ENCODE results near the gene SORCS3.

DNA sequence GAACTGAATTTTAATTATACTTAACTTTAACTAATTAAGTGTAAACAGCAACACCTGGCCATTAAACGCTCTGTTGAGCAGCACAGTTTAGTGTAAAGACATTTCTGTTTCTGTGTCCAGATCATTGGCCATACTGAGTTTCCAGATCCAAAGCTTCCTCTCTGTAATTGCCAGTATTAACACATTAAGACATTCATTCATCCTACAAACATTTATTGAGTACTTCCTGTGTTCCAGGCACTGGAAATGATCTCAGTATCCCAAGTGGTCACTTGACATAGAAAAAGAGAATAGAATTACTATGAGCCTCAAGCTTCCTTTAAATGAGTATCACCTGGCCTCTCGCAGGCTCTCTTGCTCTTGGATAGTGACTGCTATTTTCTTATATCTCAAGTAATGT is 618.1 kb downstream of the SORCS3 start:
- no peak for TF ChIP-seq CTCF (IDR thresholded peaks at IDR 0.05; ENCODE audit: insufficient read depth, low read length, poor library complexity, severe bottlenecking)
- no peak for TF ChIP-seq EZH2phosphoT487 (conservative IDR thresholded peaks at IDR 0.05; ENCODE audit: low read length)
